ENCODE data around the gene SYT12.

SYT12 gene

GRCh38 chr11:67056267-67057204 is 33.6 kb downstream of the SYT12 start, which contains the start of gene RHOD:
RHOD (plus strand) TSS chr11:67056847; CDS start chr11:67056903, 56 bp downstream.
- DNase-seq (ENCODE audit: low read depth), result no peak

- DNase-seq (ENCODE audit: low read depth), result no peak
Observed at GRCh38 chr11:67057205-67057672, 34.3 kb downstream of the SYT12 start.

GRCh38 chr11:67058506-67058905 is 35.6 kb downstream of the SYT12 start:
- DNase-seq (ENCODE audit: low read depth), result no peak

- no peak for DNase-seq (ENCODE audit: low read depth)
Observed at GRCh38 chr11:67059671-67060070, 36.7 kb downstream of the SYT12 start.

- DNase-seq (ENCODE audit: low read depth), result no peak
Observed at GRCh38 chr11:67060111-67060522, 37.2 kb downstream of the SYT12 start.

- no peak for DNase-seq (ENCODE audit: low read depth)
Observed at GRCh38 chr11:67062526-67063373, 39.8 kb downstream of the SYT12 start.

GRCh38 chr11:67066333-67066709 is 43.4 kb downstream of the SYT12 start:
- no peak for DNase-seq (ENCODE audit: low read depth)

- DNase-seq (ENCODE audit: low read depth), result peak; percentile 53
Observed at GRCh38 chr11:67071420-67072284, 48.7 kb downstream of the SYT12 start.

- no peak for DNase-seq (ENCODE audit: low read depth)
Observed at GRCh38 chr11:67072295-67072694, 49.4 kb downstream of the SYT12 start.

GRCh38 chr11:67073908-67074307 is 51.0 kb downstream of the SYT12 start:
- DNase-seq (ENCODE audit: low read depth), result no peak

- DNase-seq (ENCODE audit: low read depth), result no peak
Observed at GRCh38 chr11:67076202-67076601, 53.3 kb downstream of the SYT12 start.

GRCh38 chr11:67079065-67079705 is 56.3 kb downstream of the SYT12 start:
- no peak for DNase-seq (ENCODE audit: low read depth)

- DNase-seq (ENCODE audit: low read depth), result no peak
Observed at GRCh38 chr11:67082071-67082791, 59.3 kb downstream of the SYT12 start.

GRCh38 chr11:67083786-67084366 is 60.9 kb downstream of the SYT12 start:
- no peak for DNase-seq (ENCODE audit: low read depth)

GRCh38 chr11:67085617-67086016 is 62.7 kb downstream of the SYT12 start:
- no peak for DNase-seq (ENCODE audit: low read depth)

- DNase-seq (ENCODE audit: low read depth), result no peak
Observed at GRCh38 chr11:67090717-67091116, 67.8 kb downstream of the SYT12 start.

- DNase-seq (ENCODE audit: low read depth), result no peak
Observed at GRCh38 chr11:67095214-67095507, 72.2 kb downstream of the SYT12 start.

- DNase-seq (ENCODE audit: low read depth), result no peak
Observed at GRCh38 chr11:67098799-67099429, 76.0 kb downstream of the SYT12 start.

GRCh38 chr11:67099831-67100324 is 76.9 kb downstream of the SYT12 start:
- DNase-seq (ENCODE audit: low read depth), result no peak

Data from T follicular helper cell (primary cell).